Measurements from ENCODE around the gene CACNA1C.

CACNA1C gene

DNA sequence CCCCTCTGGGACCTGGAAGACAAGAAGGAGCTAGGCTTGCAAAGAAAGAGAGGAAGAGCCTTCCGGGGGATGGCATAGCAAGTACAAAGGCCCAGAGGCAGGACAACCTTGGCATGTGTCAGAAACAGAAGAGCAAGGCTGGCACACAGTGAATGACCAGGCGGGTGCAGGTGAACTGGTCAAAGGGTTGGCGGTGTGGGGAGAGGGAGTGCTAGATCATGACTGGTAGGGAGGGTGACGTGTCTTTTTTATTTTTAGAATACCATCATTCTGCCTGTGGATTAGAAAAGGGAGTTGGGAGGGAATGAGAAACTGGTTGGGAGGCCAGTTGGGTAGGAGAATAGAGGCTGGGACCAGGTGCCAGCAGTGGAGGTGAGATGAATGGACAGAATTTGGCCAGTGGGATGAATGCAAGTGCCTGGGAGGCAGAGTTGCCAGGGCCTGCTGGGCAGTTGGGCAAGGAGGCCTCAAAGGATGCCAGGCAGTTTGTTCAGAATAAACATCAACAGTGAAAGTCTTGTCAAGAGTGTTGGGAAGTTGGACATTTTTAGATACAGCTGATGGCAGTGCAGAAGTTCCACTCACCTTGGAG is 168.3 kb downstream of the CACNA1C start:
- no peaks in the 10 kb centered on the region for H3K4me1 ChIP-seq (ENCODE audit: control insufficient read depth, insufficient read depth, low read length)

DNA sequence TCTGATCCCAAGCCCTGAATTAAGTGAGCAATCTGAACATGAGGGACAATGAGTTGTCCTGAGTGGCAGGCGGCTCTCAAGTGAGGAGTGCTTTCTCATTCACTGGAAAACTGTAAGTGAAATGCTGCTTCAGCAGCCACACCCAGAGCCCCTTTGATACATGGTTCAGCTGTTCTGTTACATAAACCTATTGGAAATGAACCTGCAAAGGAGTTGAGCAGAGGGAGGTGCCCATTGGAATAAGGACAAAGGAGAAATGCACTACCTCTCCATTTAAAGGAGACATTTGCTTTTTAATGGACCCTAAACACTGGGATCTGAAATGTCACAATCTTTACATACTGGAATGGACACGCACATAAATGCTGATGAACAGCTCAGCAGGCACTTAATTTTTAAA is 169.9 kb downstream of the CACNA1C start:
- Histone ChIP-seq H3K4me3 (ENCODE audit: low read length) (no peak overlapping the region), H3K36me3 (ENCODE audit: insufficient read depth, low read length) (no peaks in the 10 kb centered on the region), H3K27me3 (ENCODE audit: control insufficient read depth, insufficient read depth, low read length) (peaks cover 43% of the 10 kb centered on the region), H3K4me2 (ENCODE audit: low read length) (no peak overlapping the region), H3K9me3 (replicated peaks; ENCODE audit: low read length) (no peaks in the 10 kb centered on the region), H3K9ac (ENCODE audit: low read depth, low read length) (no peak overlapping the region), H3K4me1 (ENCODE audit: control insufficient read depth, insufficient read depth, low read length) (no peaks in the 10 kb centered on the region)

More for the DNA sequence above, 168.3 kb downstream of the CACNA1C start:
- Histone ChIP-seq H3K4me2 (ENCODE audit: low read length) (no peak overlapping the region), H3K9ac (ENCODE audit: low read depth, low read length) (no peak overlapping the region), H3K4me3 (ENCODE audit: low read length) (no peak overlapping the region), H3K36me3 (ENCODE audit: insufficient read depth, low read length) (no peaks in the 10 kb centered on the region), H3K9me3 (replicated peaks; ENCODE audit: low read length) (no peaks in the 10 kb centered on the region), H3K27me3 (ENCODE audit: control insufficient read depth, insufficient read depth, low read length) (peaks cover 32% of the 10 kb centered on the region)

DNA sequence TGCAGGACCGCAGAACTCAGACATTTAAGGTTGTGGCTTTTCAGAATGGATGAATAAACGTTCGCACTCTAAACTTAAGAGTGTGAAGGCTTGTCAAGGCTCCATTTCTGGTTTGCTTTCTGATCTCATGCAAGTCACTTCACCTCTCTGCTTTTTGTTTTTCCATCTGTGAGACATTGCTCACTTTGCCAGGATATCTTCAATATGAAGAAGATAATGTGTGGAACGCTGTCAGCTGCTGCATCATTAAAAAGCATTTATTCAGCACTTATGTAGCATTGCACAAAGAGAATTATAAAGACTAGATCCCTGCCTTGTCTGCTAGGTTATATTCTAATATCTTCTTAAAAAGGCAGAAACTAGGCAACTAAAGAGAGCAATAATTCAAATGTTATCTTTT is 172.2 kb downstream of the CACNA1C start:
- H3K9me3 ChIP-seq (replicated peaks; ENCODE audit: low read length) = no peaks in the 10 kb centered on the region
- no peak overlapping the region for H3K9ac ChIP-seq (ENCODE audit: low read depth, low read length)
- no peak overlapping the region for H3K4me3 ChIP-seq (ENCODE audit: low read length)
- no peak overlapping the region for H3K4me2 ChIP-seq (ENCODE audit: low read length)
- H3K36me3 ChIP-seq (ENCODE audit: insufficient read depth, low read length) = no peaks in the 10 kb centered on the region
- peaks cover 23% of the 10 kb centered on the region for H3K27me3 ChIP-seq (ENCODE audit: control insufficient read depth, insufficient read depth, low read length)
- no peaks in the 10 kb centered on the region for H3K4me1 ChIP-seq (ENCODE audit: control insufficient read depth, insufficient read depth, low read length)

DNA sequence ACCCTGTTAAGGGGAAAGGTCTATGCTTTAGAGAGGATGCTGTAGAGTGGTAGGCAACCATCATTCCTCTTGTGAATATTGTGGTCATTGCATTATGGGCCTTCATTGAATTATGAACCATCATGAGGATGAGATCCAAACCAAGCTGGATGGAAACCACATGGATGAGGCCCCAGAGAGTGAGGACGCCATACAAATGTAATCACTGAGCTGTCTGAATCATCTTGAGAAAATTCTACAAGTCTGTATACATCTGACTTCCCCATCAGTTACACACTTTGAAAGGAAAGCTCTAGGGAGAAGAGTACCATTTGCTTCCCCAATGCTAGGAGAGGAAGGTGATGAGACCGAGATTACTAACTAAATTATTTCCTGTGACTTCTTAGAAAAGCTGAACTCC is 172.9 kb downstream of the CACNA1C start:
- H3K27me3 ChIP-seq (ENCODE audit: control insufficient read depth, insufficient read depth, low read length) = peaks cover 26% of the 10 kb centered on the region
- H3K4me1 ChIP-seq (ENCODE audit: control insufficient read depth, insufficient read depth, low read length) = no peaks in the 10 kb centered on the region
- H3K9ac ChIP-seq (ENCODE audit: low read depth, low read length) = no peak overlapping the region
- H3K9me3 ChIP-seq (replicated peaks; ENCODE audit: low read length) = no peaks in the 10 kb centered on the region
- H3K4me2 ChIP-seq (ENCODE audit: low read length) = no peak overlapping the region
- H3K36me3 ChIP-seq (ENCODE audit: insufficient read depth, low read length) = no peaks in the 10 kb centered on the region
- no peak overlapping the region for H3K4me3 ChIP-seq (ENCODE audit: low read length)

DNA sequence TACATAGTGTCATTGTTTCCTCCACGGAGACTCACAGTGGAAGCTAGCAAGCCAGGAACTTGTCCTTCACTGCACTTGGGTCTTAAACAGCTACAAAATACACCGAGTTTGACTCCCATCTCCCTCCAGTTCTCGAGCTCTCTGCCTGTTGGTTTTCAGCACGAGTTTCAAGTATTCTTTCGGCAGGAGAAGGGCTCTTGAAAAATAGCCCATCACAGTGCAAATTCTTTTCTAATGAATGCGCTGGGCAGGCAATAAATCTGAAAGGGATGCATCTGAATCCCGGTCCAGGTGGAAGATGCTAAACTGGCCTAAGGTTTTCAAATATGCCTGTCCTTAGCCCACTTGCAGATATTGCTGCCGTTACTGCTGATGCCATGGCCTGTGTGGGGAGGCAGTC is 173.9 kb downstream of the CACNA1C start:
- Histone ChIP-seq H3K9ac (ENCODE audit: low read depth, low read length) (no peak overlapping the region), H3K4me2 (ENCODE audit: low read length) (no peak overlapping the region), H3K4me1 (ENCODE audit: control insufficient read depth, insufficient read depth, low read length) (peaks cover 3% of the 10 kb centered on the region), H3K27me3 (ENCODE audit: control insufficient read depth, insufficient read depth, low read length) (peaks cover 24% of the 10 kb centered on the region), H3K9me3 (replicated peaks; ENCODE audit: low read length) (no peaks in the 10 kb centered on the region), H3K4me3 (ENCODE audit: low read length) (no peak overlapping the region), H3K36me3 (ENCODE audit: insufficient read depth, low read length) (no peaks in the 10 kb centered on the region)

DNA sequence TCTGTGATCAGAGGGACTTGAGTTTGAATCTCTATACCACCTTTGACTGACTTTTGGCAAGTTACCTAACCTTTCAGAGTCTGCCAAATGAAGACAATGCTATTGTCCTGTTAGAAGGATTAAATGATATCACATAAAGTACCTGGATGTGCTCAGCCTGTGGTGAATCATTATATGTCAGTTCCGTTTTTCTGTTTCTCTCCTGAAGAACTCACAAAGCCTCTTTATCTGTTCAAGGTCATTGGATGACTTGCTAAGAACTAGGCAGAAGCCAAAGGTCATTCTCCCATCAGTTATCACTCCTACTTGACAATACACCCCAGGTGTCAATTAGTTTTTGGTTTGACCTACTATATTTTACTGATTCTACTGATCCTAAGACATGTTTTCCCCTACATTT is 174.6 kb downstream of the CACNA1C start:
- Histone ChIP-seq H3K27me3 (ENCODE audit: control insufficient read depth, insufficient read depth, low read length) (peaks cover 24% of the 10 kb centered on the region), H3K9me3 (replicated peaks; ENCODE audit: low read length) (no peaks in the 10 kb centered on the region), H3K4me1 (ENCODE audit: control insufficient read depth, insufficient read depth, low read length) (peaks cover 5% of the 10 kb centered on the region), H3K9ac (ENCODE audit: low read depth, low read length) (no peak overlapping the region), H3K4me2 (ENCODE audit: low read length) (no peak overlapping the region), H3K4me3 (ENCODE audit: low read length) (no peak overlapping the region), H3K36me3 (ENCODE audit: insufficient read depth, low read length) (no peaks in the 10 kb centered on the region)

DNA sequence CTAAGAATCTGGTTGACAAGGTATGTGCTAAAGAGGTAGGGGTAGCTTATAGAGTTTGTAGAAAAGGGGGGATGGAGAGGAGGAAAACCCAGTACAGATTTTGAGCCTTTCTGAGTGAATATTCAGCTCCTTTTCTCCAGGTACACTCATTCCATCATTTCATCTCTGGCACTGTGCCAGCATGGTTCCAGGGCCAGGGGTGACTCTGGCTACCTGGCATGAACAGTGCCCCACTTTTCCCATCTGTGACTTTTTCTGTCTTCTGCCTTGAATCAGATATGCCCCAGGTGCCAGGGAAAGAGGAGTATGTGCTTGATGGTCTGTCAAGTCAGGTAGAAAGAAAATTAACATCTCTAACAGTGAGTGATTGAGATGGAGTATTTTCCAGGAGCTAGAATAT is 175.7 kb downstream of the CACNA1C start:
- Histone ChIP-seq H3K4me3 (ENCODE audit: low read length) (no peak overlapping the region), H3K4me1 (ENCODE audit: control insufficient read depth, insufficient read depth, low read length) (peaks cover 7% of the 10 kb centered on the region), H3K9ac (ENCODE audit: low read depth, low read length) (no peak overlapping the region), H3K9me3 (replicated peaks; ENCODE audit: low read length) (no peaks in the 10 kb centered on the region), H3K36me3 (ENCODE audit: insufficient read depth, low read length) (no peaks in the 10 kb centered on the region), H3K27me3 (ENCODE audit: control insufficient read depth, insufficient read depth, low read length) (peaks cover 24% of the 10 kb centered on the region), H3K4me2 (ENCODE audit: low read length) (no peak overlapping the region)

DNA sequence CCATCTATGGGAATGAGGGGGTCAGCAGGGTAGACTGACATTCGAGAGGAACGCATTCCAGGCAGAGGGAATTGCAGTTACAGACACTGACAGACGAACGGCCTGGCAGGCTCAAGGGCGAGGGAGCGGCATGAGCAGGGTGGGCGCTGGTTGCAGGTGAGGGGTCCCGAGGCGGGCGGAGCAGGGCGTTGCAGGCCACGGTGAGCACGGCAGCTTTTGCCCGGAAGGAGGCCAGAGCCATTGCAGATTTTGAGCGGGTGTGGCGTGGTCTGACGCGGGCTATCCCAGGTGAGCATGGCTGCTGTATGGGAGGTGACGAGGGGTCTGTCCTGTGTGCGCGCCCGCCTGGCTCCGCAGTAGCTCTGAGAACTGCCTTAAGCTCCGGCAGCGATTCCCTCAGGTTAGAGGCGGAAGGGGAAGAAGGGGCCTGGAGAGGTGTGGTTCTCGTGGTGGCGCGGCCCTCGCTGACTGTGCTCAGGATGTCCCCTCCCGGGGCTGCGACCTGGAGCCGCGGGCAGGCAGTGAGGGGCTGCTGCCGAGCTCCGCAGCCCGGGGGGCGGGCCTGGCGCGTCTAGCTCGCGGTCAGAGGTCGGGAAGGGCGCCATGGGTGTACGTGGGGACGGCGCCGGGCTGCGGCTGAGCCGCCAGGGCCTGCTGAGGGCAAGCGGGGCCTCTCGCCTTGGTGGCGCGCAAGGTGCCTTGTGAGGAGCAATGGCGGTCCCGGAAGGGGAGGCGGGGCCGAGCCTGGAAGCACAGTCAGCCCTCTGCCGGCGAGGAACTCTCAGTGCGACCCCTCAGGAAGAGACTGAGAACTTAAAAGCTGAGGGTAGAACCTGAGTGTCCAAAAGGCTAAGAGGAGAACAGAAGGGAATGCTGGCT is 177.1 kb downstream of the CACNA1C start:
- Histone ChIP-seq H3K4me1 (ENCODE audit: control insufficient read depth, insufficient read depth, low read length) (peaks cover 10% of the 10 kb centered on the region), H3K4me2 (ENCODE audit: low read length) (no peak overlapping the region), H3K36me3 (ENCODE audit: insufficient read depth, low read length) (no peaks in the 10 kb centered on the region), H3K4me3 (ENCODE audit: low read length) (no peak overlapping the region), H3K9ac (ENCODE audit: low read depth, low read length) (no peak overlapping the region), H3K9me3 (replicated peaks; ENCODE audit: low read length) (no peaks in the 10 kb centered on the region), H3K27me3 (ENCODE audit: control insufficient read depth, insufficient read depth, low read length) (peaks cover 24% of the 10 kb centered on the region)

DNA sequence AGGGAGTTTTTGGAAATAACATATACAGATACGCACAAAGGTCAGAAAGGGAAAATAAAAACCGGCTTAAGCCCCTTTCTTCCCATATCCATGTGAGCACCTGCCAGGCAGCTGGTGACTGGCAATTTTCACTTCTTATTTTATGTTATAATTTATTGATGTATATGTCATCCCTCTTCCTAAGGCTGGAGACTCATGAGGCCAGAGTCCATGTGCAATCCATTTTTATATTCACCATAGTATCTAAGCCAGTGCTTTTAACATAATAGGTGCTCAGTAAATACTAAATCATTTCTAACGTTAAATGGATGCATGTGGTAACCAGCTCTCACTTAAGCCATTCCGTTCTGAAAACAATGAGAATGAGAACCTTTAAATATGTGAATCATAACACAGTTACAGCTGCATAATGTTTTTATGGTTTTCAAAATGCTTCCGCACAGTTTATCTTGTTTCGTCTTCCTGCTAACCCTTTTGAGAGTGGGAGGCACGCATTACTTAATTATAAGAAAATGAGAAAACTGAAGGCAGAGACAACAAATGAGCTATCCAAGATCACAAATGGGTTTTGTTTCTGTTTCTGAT is 178.3 kb downstream of the CACNA1C start:
- Histone ChIP-seq H3K27me3 (ENCODE audit: control insufficient read depth, insufficient read depth, low read length) (peaks cover 22% of the 10 kb centered on the region), H3K4me1 (ENCODE audit: control insufficient read depth, insufficient read depth, low read length) (peaks cover 10% of the 10 kb centered on the region), H3K4me2 (ENCODE audit: low read length) (peak overlapping the region; percentile 4), H3K4me3 (ENCODE audit: low read length) (no peak overlapping the region), H3K9ac (ENCODE audit: low read depth, low read length) (no peak overlapping the region), H3K9me3 (replicated peaks; ENCODE audit: low read length) (no peaks in the 10 kb centered on the region), H3K36me3 (ENCODE audit: insufficient read depth, low read length) (no peaks in the 10 kb centered on the region)

DNA sequence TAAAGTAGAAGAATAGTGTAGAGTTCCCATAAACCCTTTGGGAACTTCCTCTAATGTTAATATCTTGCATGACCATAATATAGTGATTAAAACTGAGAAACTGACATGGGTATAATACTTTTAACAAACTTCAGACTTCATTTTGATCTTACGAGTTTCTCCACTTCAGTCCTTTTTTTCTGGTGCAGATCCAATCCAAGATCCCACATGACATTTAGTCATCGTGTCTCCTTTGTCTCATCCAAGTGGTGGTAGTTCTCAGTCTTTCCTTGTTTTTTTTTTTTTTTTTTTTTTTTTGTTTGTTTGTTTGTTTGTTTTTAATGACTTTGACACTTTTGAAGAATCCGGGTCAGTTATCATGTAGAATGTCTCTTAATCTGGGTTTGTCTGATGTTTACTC is 179.2 kb downstream of the CACNA1C start:
- H3K27me3 ChIP-seq (ENCODE audit: control insufficient read depth, insufficient read depth, low read length) = peaks cover 18% of the 10 kb centered on the region
- H3K4me3 ChIP-seq (ENCODE audit: low read length) = no peak overlapping the region
- H3K4me1 ChIP-seq (ENCODE audit: control insufficient read depth, insufficient read depth, low read length) = peaks cover 10% of the 10 kb centered on the region
- H3K4me2 ChIP-seq (ENCODE audit: low read length) = no peak overlapping the region
- H3K9ac ChIP-seq (ENCODE audit: low read depth, low read length) = no peak overlapping the region
- H3K36me3 ChIP-seq (ENCODE audit: insufficient read depth, low read length) = no peaks in the 10 kb centered on the region
- H3K9me3 ChIP-seq (replicated peaks; ENCODE audit: low read length) = no peaks in the 10 kb centered on the region

DNA sequence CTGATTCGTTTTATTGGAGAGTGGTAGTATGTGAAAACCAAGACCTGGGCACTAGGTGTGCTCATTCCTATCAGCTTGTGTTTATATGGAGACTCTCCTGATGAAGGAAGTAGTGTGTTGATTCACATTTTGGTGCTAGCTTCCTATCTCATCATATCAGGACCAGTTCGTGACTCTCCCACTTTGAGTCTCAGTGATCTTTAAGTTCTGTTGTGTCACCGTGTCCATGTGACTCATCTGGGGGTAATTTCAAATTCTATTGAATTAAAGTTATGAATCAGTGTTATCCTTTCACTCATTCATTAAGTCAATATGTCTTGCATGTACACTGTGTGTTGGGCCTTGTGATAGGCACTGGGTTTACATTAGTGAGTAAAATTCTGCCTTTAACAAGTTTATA is 180.2 kb downstream of the CACNA1C start:
- H3K4me3 ChIP-seq (ENCODE audit: low read length) = no peak overlapping the region
- H3K36me3 ChIP-seq (ENCODE audit: insufficient read depth, low read length) = no peaks in the 10 kb centered on the region
- no peaks in the 10 kb centered on the region for H3K9me3 ChIP-seq (replicated peaks; ENCODE audit: low read length)
- no peak overlapping the region for H3K9ac ChIP-seq (ENCODE audit: low read depth, low read length)
- H3K4me2 ChIP-seq (ENCODE audit: low read length) = no peak overlapping the region
- H3K4me1 ChIP-seq (ENCODE audit: control insufficient read depth, insufficient read depth, low read length) = peaks cover 10% of the 10 kb centered on the region
- peaks cover 13% of the 10 kb centered on the region for H3K27me3 ChIP-seq (ENCODE audit: control insufficient read depth, insufficient read depth, low read length)

All from skeletal muscle satellite cell (primary cell).